Breast epithelium (tissue), 3 donors: ENCODE data around the gene MAPK1.

ENCODE experiments used
- POLR2A ChIP-seq: fragments of 450-650 bp; IDR thresholded peaks from one replicate; pipeline ENCODE4 v1.6.1; 2016; ENCODE audit warnings: antibody characterized with exemption, mild to moderate bottlenecking, moderate library complexity
- TF ChIP-seq, protein P1 (sequence below), 3 donors: fragments of 450-650 bp; IDR thresholded peaks; one replicate each; pipeline ENCODE4 v1.5.1; 2016 to 2017; ENCODE audit warnings: antibody characterized with exemption in 3 of 3, mild to moderate bottlenecking in 3 of 3, moderate library complexity in 3 of 3

GRCh38 chr22:21889251-21889990 is 22.0 kb upstream of the MAPK1 start:
- TF ChIP-seq, protein P1, sequence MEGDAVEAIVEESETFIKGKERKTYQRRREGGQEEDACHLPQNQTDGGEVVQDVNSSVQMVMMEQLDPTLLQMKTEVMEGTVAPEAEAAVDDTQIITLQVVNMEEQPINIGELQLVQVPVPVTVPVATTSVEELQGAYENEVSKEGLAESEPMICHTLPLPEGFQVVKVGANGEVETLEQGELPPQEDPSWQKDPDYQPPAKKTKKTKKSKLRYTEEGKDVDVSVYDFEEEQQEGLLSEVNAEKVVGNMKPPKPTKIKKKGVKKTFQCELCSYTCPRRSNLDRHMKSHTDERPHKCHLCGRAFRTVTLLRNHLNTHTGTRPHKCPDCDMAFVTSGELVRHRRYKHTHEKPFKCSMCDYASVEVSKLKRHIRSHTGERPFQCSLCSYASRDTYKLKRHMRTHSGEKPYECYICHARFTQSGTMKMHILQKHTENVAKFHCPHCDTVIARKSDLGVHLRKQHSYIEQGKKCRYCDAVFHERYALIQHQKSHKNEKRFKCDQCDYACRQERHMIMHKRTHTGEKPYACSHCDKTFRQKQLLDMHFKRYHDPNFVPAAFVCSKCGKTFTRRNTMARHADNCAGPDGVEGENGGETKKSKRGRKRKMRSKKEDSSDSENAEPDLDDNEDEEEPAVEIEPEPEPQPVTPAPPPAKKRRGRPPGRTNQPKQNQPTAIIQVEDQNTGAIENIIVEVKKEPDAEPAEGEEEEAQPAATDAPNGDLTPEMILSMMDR (IDR thresholded peaks at IDR 0.05): no peak
- TF ChIP-seq POLR2A: no peak
